Bronchus fibroblast of lung (primary cell): ENCODE data around the gene VPS26C. TPM values are rescaled to one million over a fixed set of nuclear protein-coding genes. Genes with fewer than 3 reads are reported as not detected.

Experiments
- total RNA-seq: library from RNA; depleted of rRNA; stranded (reverse); fragments of >200 nt; gene quantifications from 2 replicates; pipeline ENCODE4 v1.2.3, GENCODE V29; 2015

The VPS26C gene
- 48.9 and 53.4 TPM in 2 replicates for total RNA-seq

GRCh38 chr21:37267269-37268185, at the start of gene VPS26C:
VPS26C (minus strand) TSS chr21:37267334; CDS start chr21:37267294, 40 bp downstream.

Other genes with a start within 250 kb of the VPS26C start
- 10.1 and 14.7 TPM in 2 replicates for gene PIGP, start 194.3 kb downstream of the VPS26C start, total RNA-seq
- gene TTC3, start 194.1 kb downstream of the VPS26C start, total RNA-seq: 101 and 107 TPM in 2 replicates
- 20.3 and 21.3 TPM in 2 replicates for gene DYRK1A, start 99.4 kb upstream of the VPS26C start, total RNA-seq